Activated naive CD8-positive, alpha-beta T cell treated with anti-CD3 and anti-CD28 coated beads, Interleukin-2, amount 10 ng/mL, durations not matched to agents 7 days and 5 days (primary cell): ENCODE results near the gene RBM43. TPM values are rescaled to one million over a fixed set of nuclear protein-coding genes. Genes with fewer than 3 reads are reported as not detected.
"Not testable (repeated sequence)": the region's sequence is repeated elsewhere in the genome, so short reads cannot be mapped to it uniquely, and the experiment has no call there.

ENCODE experiments used
- ATAC-seq: fragments of 150-1000 bp; cut with Tn5 transposase; one replicate; pipeline ENCODE4 v1.10.0; 2021; ENCODE audit warnings: low read depth, moderate library complexity
- POLR2A ChIA-PET: fragments of 350-600 bp; sonication (Branson Sonifier 250); formaldehyde crosslinking; loops from one replicate; lab custom pipeline; 2021; ENCODE audit warnings: antibody characterized with exemption; lab: Charles Lee
- DNase-seq: peaks from one replicate; pipeline ENCODE4 v3.0.0; 2021
- H3K27ac Mint-ChIP-seq: one replicate; pipeline ENCODE4 v1.8.0; 2022; ENCODE audit warnings: mild to moderate bottlenecking, mixed read lengths
- H3K27me3 Mint-ChIP-seq: one replicate; pipeline ENCODE4 v1.8.0; 2022; ENCODE audit warnings: mild to moderate bottlenecking, moderate library complexity, mixed read lengths
- H3K36me3 Mint-ChIP-seq: one replicate; pipeline ENCODE4 v1.8.0; 2021; ENCODE audit warnings: mild to moderate bottlenecking, mixed read lengths
- H3K4me1 Mint-ChIP-seq: one replicate; pipeline ENCODE4 v1.8.0; 2021; ENCODE audit warnings: mixed read lengths
- H3K4me3 Mint-ChIP-seq: one replicate; pipeline ENCODE4 v1.8.0; 2022; ENCODE audit warnings: mild to moderate bottlenecking, moderate library complexity, mixed read lengths
- H3K9me3 Mint-ChIP-seq: one replicate; pipeline ENCODE4 v1.8.0; 2021; ENCODE audit warnings: mixed read lengths
- total RNA-seq, 2 experiments: library from RNA; stranded (reverse); gene quantifications; one replicate each; pipeline ENCODE4 v1.2.3, GENCODE V29; 2021

Gene RBM43
- total RNA-seq, result 10 to 100 TPM; 11.6 to 13.0 TPM

- Mint-ChIP-seq H3K9me3 (no peaks in the 10 kb centered on the region), H3K27ac (peak within 1 kb of the TSS; percentile 99), H3K27me3 (no peaks in the 10 kb centered on the region), H3K4me3 (peak within 1 kb of the TSS; percentile 97), H3K4me1 (peaks cover 21% of the 10 kb centered on the region), H3K36me3 (peaks cover 12% of the 10 kb centered on the region)
- POLR2A ChIA-PET, result interaction anchor here (0.7 to 4.4 kb wide), 10 partner anchors 23 to 1674 kb away, joined by 3 to 70 read pairs (median 4); partner anchors contain the start of genes ARL5A, ARL6IP6, NMI and RIF1
- DNase-seq (peak; percentile 89), ATAC-seq (peak; percentile 95)
These were observed at the start of gene RBM43 for GRCh38 chr2:151261231-151261976. Gene RBM43 (minus strand): TSS chr2:151261863. CDS start chr2:151261727, 136 bp downstream.

- DNase-seq, H3K27me3 Mint-ChIP-seq, H3K27ac Mint-ChIP-seq, H3K9me3 Mint-ChIP-seq, H3K36me3 Mint-ChIP-seq, H3K4me1 Mint-ChIP-seq, H3K4me3 Mint-ChIP-seq, ATAC-seq, POLR2A ChIA-PET: not testable (repeated sequence)
These were observed 48.6 kb upstream of the RBM43 start for GRCh38 chr2:151310313-151310712.

GRCh38 chr2:151306621-151307020, 45.0 kb upstream of the RBM43 start:
- POLR2A ChIA-PET, result interaction anchor here (0.7 kb wide), 1 partner anchor 121 kb away, joined by 4 read pairs; no protein-coding TSS in a partner anchor
- H3K9me3 Mint-ChIP-seq, result peaks cover 1% of the 10 kb centered on the region

GRCh38 chr2:151305129-151305691, 43.5 kb upstream of the RBM43 start:
- no peak overlapping the region for H3K4me3 Mint-ChIP-seq
- H3K27me3 Mint-ChIP-seq, result peaks cover 5% of the 10 kb centered on the region
- no peak overlapping the region for H3K27ac Mint-ChIP-seq
- POLR2A ChIA-PET, result no interaction called here
- H3K9me3 Mint-ChIP-seq, result peaks cover 1% of the 10 kb centered on the region
- no peaks in the 10 kb centered on the region for H3K36me3 Mint-ChIP-seq
- no peak for ATAC-seq
- no peak for DNase-seq
- H3K4me1 Mint-ChIP-seq, result no peaks in the 10 kb centered on the region

More at GRCh38 chr2:151306621-151307020, 45.0 kb upstream of the RBM43 start:
- peaks cover 5% of the 10 kb centered on the region for H3K27me3 Mint-ChIP-seq
- ATAC-seq (no peak), DNase-seq (no peak)
- H3K4me1 Mint-ChIP-seq, result no peaks in the 10 kb centered on the region
- no peak overlapping the region for H3K27ac Mint-ChIP-seq
- no peaks in the 10 kb centered on the region for H3K36me3 Mint-ChIP-seq
- H3K4me3 Mint-ChIP-seq, result no peak overlapping the region

- Mint-ChIP-seq H3K4me3 (no peak overlapping the region), H3K27ac (no peak overlapping the region), H3K9me3 (peaks cover 1% of the 10 kb centered on the region), H3K4me1 (peaks cover 6% of the 10 kb centered on the region), H3K27me3 (peaks cover 4% of the 10 kb centered on the region), H3K36me3 (no peaks in the 10 kb centered on the region)
- ATAC-seq (no peak), DNase-seq (no peak)
- POLR2A ChIA-PET, result no interaction called here
These were observed 41.2 kb upstream of the RBM43 start for GRCh38 chr2:151302879-151303278.

GRCh38 chr2:151302404-151302803, 40.7 kb upstream of the RBM43 start:
- H3K36me3 Mint-ChIP-seq, result no peaks in the 10 kb centered on the region
- POLR2A ChIA-PET, result no interaction called here
- no peak overlapping the region for H3K27ac Mint-ChIP-seq
- peaks cover 9% of the 10 kb centered on the region for H3K4me1 Mint-ChIP-seq
- no peak for DNase-seq
- H3K4me3 Mint-ChIP-seq, result no peak overlapping the region
- no peak for ATAC-seq
- no peaks in the 10 kb centered on the region for H3K27me3 Mint-ChIP-seq
- peaks cover 1% of the 10 kb centered on the region for H3K9me3 Mint-ChIP-seq

- no peak overlapping the region for H3K4me3 Mint-ChIP-seq
- no peak for ATAC-seq
- peaks cover 6% of the 10 kb centered on the region for H3K9me3 Mint-ChIP-seq
- H3K4me1 Mint-ChIP-seq, result peaks cover 10% of the 10 kb centered on the region
- POLR2A ChIA-PET, result no interaction called here
- no peaks in the 10 kb centered on the region for H3K27me3 Mint-ChIP-seq
- H3K36me3 Mint-ChIP-seq, result peaks cover 4% of the 10 kb centered on the region
- no peak overlapping the region for H3K27ac Mint-ChIP-seq
- DNase-seq, result no peak
These were observed 38.4 kb upstream of the RBM43 start for GRCh38 chr2:151299920-151300539.

GRCh38 chr2:151297882-151298281, 36.2 kb upstream of the RBM43 start:
- Mint-ChIP-seq H3K4me3 (no peak overlapping the region), H3K27me3 (peaks cover 4% of the 10 kb centered on the region), H3K27ac (no peak overlapping the region), H3K4me1 (peaks cover 10% of the 10 kb centered on the region), H3K9me3 (peaks cover 5% of the 10 kb centered on the region), H3K36me3 (peaks cover 4% of the 10 kb centered on the region)
- DNase-seq, result no peak
- peak; percentile 47 for ATAC-seq
- POLR2A ChIA-PET, result interaction anchor here (0.6 to 1.8 kb wide), 2 partner anchors 9 to 24 kb away, joined by 4 to 10 read pairs; partner anchors contain the start of gene NMI

- H3K36me3 Mint-ChIP-seq, H3K27ac Mint-ChIP-seq, H3K4me3 Mint-ChIP-seq, DNase-seq, ATAC-seq, POLR2A ChIA-PET, H3K9me3 Mint-ChIP-seq, H3K27me3 Mint-ChIP-seq: not testable (repeated sequence)
- peaks cover 13% of the 10 kb centered on the region for H3K4me1 Mint-ChIP-seq
These were observed 34.3 kb upstream of the RBM43 start for GRCh38 chr2:151295926-151296325.

- Mint-ChIP-seq H3K9me3 (peaks cover 5% of the 10 kb centered on the region), H3K4me3 (no peak overlapping the region), H3K27me3 (peaks cover 4% of the 10 kb centered on the region), H3K36me3 (peaks cover 11% of the 10 kb centered on the region), H3K27ac (no peak overlapping the region), H3K4me1 (peaks cover 18% of the 10 kb centered on the region)
- DNase-seq, result no peak
- POLR2A ChIA-PET, result no interaction called here
- no peak for ATAC-seq
These were observed 30.9 kb upstream of the RBM43 start for GRCh38 chr2:151292546-151292945.

- Mint-ChIP-seq H3K36me3 (peaks cover 14% of the 10 kb centered on the region), H3K9me3 (peaks cover 5% of the 10 kb centered on the region), H3K27ac (no peak overlapping the region), H3K4me3 (no peak overlapping the region), H3K27me3 (peaks cover 4% of the 10 kb centered on the region), H3K4me1 (peaks cover 22% of the 10 kb centered on the region)
- no peak for ATAC-seq
- DNase-seq, result no peak
- POLR2A ChIA-PET, result no interaction called here
These were observed 30.5 kb upstream of the RBM43 start for GRCh38 chr2:151292141-151292540.

- H3K27ac Mint-ChIP-seq, result peak overlapping the region; percentile 98
- peaks cover 17% of the 10 kb centered on the region for H3K36me3 Mint-ChIP-seq
- no peak overlapping the region for H3K4me3 Mint-ChIP-seq
- POLR2A ChIA-PET, result interaction anchor here (3.8 to 4.0 kb wide), 2 partner anchors 29 to 118 kb away, joined by 27 to 70 read pairs; partner anchors contain the start of genes RBM43 and RIF1
- peaks cover 1% of the 10 kb centered on the region for H3K9me3 Mint-ChIP-seq
- no peak for DNase-seq
- H3K4me1 Mint-ChIP-seq, result peaks cover 28% of the 10 kb centered on the region
- H3K27me3 Mint-ChIP-seq, result peaks cover 4% of the 10 kb centered on the region
- ATAC-seq, result no peak
These were observed 29.6 kb upstream of the RBM43 start for GRCh38 chr2:151291224-151291623.
